Measurements from ENCODE around the gene KDM6A.
"Not testable (repeated sequence)": the region's sequence is repeated elsewhere in the genome, so short reads cannot be mapped to it uniquely, and the experiment has no call there.

Gene KDM6A

GRCh38 chrX:44931441-44931973 lies 58.5 kb downstream of the KDM6A start:
- DNase-seq = no peak

- DNase-seq = no peak
Measured at GRCh38 chrX:44935172-44935571, 62.2 kb downstream of the KDM6A start.

GRCh38 chrX:44935640-44936039 lies 62.7 kb downstream of the KDM6A start:
- no peak for DNase-seq

- DNase-seq = no peak
Measured at GRCh38 chrX:44937606-44938005, 64.6 kb downstream of the KDM6A start.

DNA sequence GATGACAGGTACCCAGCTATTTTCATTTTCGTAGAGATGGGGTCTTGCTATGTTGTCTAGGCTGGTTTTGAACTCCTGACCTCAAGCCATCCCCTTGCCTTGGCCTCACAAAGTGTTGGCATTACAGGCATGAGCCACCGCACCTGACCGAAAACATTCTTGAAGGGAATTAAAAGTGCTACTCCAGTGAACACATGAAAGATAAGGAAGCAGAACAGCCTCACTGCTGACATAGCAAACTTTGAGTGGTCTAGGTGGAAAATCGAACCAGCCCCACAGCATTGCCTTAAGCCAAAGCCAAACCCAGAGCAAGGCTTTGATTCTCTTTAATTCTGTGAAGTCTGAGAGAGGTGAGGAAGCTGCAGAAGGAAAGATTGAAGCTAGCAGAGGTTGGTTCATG lies 65.1 kb downstream of the KDM6A start:
- no peak for DNase-seq

DNA sequence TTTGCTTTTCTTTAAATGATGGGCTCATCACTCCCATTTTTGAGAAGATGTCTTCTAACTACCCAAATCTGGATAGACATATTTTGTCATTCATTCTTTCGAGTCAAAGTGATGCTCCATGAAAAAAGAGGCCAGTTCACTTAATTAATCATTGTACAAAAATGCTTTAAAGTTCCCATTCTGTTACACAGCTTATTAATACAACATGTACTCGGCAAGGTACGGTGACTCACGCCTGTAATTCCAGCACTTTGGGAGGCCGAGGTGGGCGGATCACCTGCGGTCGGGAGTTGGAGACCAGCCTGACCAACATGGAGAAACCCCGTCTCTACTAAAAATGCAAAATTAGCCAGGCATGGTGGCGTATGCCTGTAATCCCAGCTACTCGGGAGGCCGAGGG lies 67.6 kb downstream of the KDM6A start:
- DNase-seq = not testable (repeated sequence)

- DNase-seq = no peak
Measured at GRCh38 chrX:44943007-44943406, 70.0 kb downstream of the KDM6A start.

DNA sequence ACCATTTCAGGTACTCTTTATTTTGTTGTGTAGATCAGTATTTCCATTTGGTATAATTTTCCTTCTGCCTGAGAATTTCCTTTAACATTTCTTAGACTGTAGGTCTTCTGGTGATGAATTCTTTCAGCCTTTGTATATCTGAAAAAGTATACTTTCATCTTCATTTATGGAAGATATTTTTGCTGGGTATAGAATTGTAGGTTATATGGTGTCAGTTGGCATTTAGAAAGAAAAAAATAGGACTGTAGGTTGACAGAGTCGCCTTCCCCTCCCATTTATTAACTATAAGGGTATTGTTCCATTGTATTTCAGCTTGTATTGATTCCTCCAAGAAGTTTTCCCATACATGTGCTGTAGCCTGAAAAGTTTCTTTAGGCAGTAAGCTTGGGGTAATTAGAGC lies 71.9 kb downstream of the KDM6A start:
- no peak for DNase-seq

DNA sequence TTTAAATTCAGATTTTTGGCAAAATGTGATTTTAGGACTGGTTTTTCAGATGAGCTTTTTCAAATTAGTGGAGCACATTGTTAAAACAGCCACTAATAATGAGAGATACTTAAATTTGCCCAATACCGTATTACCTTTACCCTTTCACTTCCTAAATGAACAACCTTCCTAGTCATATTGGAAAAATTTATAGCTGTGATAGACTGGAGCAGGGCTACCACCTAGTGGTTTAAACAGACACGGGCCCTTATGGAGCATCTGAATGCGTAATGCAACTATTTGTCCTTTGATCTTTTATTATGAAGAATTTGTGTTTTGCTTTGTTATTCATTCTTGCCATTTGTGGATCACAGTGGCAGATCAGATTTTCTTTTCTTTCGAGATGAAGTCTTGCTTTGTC lies 72.7 kb downstream of the KDM6A start:
- DNase-seq = no peak

DNA sequence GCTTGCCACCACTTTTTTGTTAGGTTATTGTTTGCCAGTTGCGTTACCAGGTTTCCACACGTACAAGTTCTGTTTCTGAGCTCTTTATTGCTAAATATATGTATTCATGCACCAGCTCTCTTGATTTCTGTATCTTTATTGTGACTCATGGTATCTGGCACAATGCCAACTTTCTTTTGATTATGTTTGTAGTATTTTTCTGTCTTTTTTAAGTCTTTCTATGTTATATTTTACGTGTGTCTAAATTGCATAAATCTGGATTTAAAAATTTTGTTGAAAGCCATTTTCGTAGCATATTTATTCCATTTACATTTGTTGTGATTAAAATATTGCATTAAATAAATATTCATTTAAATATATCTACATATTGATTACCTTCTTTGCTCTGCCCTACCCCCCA lies 73.8 kb downstream of the KDM6A start:
- DNase-seq = no peak

GRCh38 chrX:44947995-44948394 lies 75.0 kb downstream of the KDM6A start:
- no peak for DNase-seq

DNA sequence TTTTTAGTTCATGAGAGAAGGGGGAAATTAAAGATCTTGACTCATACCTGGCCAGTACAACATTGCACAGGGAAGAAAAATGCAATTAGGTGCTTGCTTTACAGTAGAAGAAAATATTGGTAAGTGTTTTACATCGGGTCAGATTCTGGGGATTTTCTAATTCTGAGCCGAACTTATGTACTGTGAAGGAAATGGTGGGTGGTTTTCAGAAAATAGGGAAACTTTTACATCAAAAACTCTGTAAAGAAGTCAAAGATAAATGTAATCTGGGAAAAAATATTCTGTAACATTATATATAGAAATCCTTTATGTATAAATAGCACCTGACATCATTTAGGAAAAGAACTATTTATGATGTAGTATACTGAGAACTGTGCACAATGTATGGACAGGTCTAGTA lies 75.4 kb downstream of the KDM6A start:
- DNase-seq = no peak

DNA sequence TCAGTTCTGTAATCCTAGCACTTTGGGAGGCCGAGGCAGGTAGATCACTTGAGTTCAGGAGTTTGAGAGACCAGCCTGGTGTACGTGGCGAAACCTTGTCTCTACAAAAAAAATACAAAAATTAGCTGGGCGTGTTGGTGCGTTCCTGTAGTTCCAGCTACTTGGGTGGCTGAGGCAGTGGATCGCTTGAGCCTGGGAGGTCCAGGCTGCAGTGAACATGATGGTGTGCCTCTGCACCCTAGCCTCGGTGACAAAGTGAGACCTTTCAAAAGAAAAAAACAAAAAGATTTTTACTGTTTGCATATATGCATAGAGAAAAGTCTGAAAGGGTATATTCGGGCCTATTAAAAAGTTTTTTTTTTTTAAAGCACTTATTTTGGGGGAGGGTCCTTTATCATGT lies 76.1 kb downstream of the KDM6A start:
- no peak for DNase-seq

DNA sequence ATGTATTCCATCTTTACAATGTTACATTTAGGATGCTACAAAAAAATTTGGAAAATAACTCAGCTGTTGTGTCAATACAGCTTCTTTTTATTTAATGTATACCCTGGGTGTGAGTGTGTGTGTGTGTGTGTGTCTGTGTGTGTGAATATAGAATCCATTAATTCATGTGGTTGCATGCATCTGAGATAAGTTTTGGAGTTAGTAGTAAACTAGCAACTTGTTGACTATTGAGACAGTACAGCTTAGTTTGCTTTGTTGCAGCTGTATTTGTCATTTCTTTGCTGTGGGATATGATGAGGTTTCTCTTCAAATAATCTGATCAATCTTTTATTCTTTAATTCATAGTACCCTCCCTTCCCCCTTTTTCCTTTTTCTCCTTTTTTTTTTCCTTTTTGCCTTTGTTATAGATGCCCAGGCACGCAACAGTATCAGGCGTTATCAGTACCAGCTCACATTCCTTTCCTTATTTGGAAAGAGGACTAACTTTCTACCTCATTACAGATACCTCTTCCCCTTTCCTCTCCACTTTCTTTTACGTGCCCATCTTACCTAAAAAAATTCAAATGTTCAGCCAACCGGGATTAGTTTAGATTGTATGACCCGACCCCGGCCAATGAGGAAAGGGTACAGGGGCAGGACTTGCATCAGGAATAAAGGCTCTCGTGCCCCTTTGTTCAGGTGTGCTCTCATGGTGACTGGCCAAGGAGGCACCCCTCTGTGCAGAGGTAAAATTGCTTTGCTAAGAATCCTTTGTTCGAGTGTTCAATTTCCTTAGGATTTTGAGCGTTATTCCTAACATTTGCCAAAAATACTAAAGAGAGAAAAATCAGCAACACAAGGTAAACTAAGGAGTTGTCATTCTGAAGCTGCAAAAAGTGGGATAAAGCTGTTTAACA lies 77.7 kb downstream of the KDM6A start:
- not testable (repeated sequence) for DNase-seq

- DNase-seq = no peak
Measured at GRCh38 chrX:44951572-44952067, 78.6 kb downstream of the KDM6A start.

GRCh38 chrX:44952329-44953027 lies 79.5 kb downstream of the KDM6A start:
- no peak for DNase-seq

DNA sequence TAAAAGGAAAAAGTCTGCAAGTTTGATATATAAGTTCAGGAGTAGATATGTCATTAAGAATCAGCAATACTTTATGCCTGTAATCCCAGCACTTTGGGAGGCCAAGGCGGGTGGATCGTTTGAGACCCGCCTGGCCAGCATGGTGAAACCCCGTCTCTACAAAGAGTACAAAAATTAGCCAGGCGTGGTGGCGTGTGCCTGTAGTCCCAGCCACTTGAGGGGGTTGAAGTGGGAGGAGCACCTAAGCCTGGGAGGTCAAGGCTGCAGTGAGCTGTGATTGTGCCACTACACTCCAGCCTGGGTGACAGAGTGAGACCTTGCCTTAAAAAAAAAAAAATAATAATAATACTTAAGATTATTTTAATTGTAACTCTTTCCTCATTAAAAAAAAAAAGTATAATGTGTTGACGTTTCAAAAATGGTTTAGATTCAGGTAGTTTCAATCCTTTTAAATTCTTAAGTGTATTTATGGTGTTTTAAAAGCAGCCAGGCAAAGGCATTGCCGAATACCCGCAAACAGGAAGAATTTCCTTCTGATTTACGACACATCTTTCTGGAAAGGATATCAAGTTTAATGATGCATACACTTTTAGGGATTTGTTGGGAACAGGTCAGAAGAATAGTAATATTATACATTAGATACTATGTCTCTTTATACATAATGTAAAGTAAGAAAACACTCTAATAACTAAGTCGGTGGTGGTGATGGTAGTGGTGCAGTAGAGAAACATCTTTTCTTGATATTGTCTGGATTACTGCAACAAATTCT lies 80.9 kb downstream of the KDM6A start:
- no peak for DNase-seq

DNA sequence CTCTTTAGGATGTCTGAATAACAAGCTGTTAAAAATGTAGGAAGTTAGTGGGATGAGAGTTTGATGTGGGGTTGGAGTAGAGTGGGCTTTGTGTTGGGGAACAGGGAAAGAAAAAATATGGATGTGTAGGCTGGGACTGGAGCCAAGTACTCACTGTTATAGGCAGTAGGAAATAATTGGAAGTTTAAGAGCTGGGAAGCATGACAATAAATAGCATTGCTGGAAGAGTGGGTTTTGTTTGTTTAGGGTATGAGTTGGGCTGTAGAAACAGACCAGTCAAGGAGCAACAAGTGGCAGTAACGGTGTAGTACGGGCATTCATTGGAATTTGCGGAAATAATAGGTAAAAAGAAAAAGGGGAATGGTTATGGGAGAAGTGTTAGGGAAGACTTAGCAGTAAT lies 81.6 kb downstream of the KDM6A start:
- no peak for DNase-seq

GRCh38 chrX:44957848-44958247 lies 84.9 kb downstream of the KDM6A start:
- DNase-seq = no peak

DNA sequence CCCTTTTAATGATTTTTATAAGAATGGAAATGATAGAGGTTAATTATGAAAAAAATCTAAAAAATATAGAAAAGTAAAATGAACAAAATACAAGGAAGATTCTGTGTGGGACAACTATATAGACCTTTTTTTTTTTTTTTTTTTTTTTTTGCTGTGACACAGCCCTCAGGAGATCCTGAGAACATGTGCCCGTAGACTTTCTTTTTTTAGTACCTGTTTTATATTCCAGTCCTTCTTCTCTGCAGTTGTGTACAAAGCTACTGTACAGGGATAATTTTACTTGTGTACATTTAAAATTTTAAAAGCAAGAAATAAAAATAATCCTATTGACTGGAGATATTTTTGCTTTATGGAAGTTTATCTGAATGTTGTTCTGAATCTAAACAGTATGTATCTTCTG lies 85.5 kb downstream of the KDM6A start:
- DNase-seq = no peak

GRCh38 chrX:44961817-44962607 lies 89.0 kb downstream of the KDM6A start:
- DNase-seq = peak; percentile 21

DNA sequence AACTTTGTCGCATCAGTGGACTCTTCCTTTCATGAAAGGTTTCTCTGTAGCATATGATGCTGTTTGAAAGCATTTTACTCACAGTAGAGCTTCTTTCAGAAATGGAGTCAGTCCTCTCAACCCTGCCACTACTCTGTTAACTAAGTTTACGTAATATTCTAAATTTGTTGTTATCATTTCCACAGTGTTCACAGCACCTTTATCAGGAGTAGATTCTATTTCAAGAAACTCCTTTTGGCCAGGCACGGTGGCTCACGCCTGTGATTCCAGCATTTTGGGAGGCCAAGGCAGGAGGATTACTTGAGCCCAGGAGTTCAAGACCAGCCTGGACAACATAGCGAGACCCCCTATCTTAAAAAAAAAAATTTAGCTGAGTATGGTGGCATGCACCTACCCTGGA lies 90.0 kb downstream of the KDM6A start:
- no peak for DNase-seq
